M059J (cell line): Measurements from ENCODE around the gene SFSWAP. TPM values are rescaled to one million over a fixed set of nuclear protein-coding genes. Genes with fewer than 3 reads are reported as not detected.
"Not testable (repeated sequence)": the region's sequence is repeated elsewhere in the genome, so short reads cannot be mapped to it uniquely, and the experiment has no call there.

ENCODE experiments used
- DNase-seq: peaks from one replicate; pipeline ENCODE4 v3.0.0-alpha.2; 2012; ENCODE audit warnings: low read depth
- total RNA-seq: library from RNA; depleted of rRNA; stranded (reverse); fragments of >200 nt; shearing (Covaris generic); gene quantifications from 2 replicates; pipeline ENCODE4 v1.2.3, GENCODE V29; 2014

SFSWAP gene
- total RNA-seq, 1 experiment from 2014 or later = 24.1 TPM

DNA sequence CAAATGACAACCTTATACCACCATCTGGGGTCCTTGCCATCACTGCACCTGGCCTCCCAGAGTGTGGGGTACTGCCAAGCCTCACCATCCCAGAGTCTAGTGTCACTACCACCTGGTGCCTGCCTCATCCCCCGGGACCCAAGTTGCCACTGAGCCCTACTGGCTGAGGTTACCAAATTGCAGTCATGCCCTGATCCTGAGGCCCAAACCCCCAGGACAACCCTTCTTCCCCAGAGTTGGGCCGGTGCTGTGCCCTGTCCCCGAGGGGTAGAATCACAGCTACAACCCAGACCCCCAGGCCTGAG lies 8.4 kb upstream of the SFSWAP start:
- DNase-seq = no peak

- no peak for DNase-seq
Observed at GRCh38 chr12:131703161-131703560, 7.7 kb upstream of the SFSWAP start.

DNA sequence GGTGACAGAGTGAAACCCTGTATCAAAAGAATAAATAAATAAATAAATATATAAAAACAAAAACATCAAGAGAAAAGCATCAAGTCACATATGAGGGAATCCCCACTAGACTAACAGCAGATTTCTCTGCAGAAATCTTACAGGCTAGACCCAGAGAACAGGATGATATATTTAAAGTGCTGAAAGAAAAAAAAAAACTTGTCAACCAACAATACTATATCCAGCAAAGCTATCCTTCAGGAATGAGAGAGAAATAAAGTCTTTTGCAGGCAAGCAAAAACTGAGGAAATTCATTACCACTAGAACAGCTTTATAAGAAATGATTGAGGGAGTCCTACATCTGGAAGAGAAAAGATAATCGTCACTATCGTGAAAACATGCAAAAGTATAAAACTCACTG lies 6.4 kb upstream of the SFSWAP start:
- no peak for DNase-seq

DNA sequence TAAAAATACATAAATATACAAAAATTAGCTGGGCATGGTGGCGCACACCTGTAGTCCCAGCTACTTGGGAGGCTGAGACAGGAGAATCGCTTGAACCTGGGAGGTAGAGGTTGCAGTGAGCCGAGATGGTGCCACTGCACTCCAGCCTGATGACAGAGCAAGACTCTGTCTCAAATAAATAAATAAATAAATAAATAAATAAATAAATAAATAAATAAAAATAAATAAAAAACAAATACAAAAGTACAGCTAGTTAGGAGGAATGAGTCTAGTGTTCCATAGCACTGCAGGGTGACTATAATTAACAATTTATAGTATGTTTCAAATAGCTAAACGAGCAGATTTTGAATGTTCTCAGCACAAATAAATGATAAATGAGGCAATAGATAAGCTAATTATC lies 4.2 kb upstream of the SFSWAP start:
- DNase-seq = not testable (repeated sequence)

DNA sequence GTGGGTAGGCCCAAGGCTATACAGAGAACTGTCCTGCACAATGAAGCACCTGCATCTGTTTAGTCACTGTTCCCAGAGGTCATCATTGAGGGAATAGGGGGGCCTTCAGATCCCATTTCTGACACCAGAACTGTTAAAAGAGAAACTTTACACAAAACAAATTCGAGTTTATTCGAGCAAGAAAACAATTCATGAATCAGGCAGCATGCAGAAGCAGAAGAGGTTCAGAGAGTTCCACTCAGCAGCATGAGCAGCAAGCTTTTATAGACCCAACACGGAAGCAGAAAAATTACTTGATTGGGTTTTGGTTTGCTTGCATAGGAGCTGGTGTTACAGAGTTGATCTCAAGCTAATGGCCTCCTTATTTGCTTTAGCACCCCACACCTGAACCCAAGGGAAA lies 1.7 kb upstream of the SFSWAP start:
- DNase-seq = no peak

DNA sequence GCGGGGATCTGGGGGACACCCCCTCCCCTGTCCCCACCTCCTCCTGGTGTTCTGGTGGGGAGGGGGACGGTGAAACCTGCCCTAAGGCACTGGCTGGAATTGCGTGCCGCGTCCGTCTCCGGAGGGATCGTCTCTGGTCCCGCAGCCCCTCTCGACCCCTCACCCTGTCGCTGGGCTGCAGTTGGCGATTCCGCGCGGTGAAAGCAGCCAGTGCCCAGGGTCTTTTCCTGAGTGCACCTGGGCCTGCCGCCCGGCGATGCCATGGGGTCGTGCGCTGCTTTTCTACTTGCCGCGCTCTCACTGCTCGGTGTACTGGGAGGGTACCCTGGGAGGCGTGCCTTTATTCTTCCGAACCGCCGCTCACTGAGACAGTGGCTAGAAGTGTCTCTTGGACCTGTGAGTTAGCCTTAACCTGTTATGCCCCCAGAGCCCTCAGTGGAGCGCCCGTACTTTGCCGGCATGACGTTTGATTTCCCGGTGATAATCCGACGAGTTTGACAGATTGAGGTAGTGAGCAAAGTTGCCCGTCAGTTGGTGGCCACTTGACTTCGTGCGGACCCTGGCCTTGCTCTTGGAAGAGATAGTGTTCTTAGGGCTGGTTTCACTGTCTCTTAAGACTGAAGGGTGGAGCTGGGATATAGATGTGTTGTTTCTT lies 788 bp downstream of the SFSWAP start:
- no peak for DNase-seq

DNA sequence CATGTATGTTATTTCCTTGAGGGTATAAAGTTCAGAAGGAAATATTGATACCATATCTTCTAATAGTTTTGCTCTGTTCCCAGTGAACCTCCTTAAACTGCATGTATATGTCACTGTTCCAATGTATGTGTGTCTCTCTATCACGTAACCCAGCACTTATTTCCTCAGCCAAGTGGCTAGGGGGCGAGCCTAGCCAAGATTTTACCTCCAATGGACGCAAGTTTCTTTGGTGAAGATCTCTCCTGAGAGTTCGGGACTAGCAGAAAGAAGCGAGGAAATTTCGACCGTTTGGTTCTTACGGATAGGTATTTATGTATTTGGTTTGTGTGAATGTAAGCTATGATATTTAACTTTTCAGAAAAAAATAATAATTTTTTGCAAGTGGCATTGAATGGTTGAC lies 2.5 kb downstream of the SFSWAP start:
- DNase-seq = no peak

DNA sequence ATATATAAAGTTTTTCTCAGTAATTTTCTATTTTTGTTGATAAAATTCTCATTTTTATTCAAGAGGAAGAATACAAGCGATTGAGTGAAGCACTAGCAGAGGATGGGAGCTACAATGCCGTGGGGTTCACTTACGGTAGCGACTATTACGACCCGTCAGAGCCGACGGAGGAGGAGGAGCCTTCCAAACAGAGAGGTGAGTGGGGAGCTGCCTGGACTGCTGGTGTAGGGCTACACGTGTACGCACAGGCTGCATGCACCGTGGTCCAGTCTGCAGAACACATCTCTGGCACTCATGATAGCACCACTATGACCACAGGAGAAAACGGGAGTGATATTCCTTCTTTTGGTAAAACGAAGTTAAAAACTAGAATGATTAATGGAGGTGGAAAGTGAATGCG lies 3.9 kb downstream of the SFSWAP start:
- no peak for DNase-seq

DNA sequence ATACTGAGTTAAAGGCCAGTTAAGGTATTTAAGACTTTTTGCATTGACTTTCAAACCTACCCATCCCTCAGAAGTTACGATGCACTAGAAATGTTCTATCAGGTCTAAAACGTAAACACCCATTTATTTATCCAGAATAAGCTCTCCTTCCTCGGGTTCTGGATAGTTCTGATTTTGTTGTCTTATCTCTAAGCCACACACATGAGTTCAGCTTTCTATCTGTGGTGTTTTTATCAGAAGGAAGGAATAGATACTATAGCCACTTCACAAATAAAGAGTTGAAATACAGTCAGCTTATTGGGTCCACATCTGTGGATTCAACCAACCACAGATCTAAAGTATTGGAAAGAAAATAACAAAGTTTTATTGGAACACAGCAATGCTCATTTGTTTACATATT lies 5.4 kb downstream of the SFSWAP start:
- no peak for DNase-seq

DNA sequence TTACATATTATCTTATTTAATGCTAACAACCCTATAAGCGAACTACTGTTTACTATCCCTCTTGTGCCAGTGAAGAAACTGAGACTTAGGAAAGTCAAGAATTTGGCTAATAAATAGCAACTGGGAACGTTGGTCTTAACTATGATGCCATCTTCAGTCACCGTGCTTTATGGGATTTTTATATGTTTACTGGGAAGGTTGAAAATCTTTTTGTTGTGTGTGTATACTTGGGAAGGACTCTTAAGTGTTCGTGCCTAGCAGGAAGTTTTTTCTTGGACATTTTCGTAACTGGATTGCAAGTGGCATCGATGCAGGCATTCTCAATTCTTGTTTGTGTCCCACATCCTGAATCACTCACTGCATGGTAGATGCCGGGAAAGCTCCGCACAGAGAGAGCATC lies 9.4 kb downstream of the SFSWAP start:
- no peak for DNase-seq

GRCh38 chr12:131720921-131721320 lies 10.0 kb downstream of the SFSWAP start:
- no peak for DNase-seq

DNA sequence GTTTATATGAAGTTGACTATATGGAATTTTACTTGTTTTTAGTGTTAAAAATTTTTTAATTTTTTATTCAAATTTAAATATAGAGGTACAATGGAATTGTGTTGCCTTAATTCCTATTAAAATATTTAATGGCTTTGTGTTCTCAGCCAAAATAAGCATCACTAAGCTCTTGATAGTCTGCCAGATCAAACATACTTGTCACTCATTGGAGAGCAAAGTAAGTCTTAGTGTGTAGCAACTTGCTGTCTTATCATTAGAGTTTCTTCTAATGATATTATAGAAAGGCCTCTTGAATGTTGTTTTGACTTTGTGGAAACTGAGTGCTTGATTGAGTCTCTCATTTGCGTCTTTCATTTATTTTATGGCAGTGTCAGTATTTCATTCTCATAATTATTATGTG lies 10.7 kb downstream of the SFSWAP start:
- DNase-seq = no peak

DNA sequence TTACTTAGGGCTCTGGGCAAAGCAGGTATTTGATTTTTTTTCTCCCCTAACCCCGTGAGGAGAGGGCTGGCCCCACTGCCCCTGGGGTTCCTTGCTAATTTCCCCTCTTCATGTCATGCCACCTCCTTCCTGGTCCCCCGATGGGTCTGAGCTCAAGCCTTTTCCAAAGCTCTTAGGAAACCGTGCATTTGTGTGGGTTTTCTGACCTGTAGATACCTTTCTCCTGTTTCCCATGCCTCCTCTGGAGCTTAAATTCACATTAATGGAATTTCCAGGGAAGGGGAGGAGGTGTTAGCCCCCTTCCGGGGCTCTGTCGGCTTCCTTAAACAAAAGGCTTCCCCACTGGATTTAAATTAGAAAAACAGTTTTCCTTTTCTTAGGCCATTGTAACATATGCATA lies 12.6 kb downstream of the SFSWAP start:
- DNase-seq = no peak

- no peak for DNase-seq
Observed at GRCh38 chr12:131724534-131724933, 13.6 kb downstream of the SFSWAP start.

DNA sequence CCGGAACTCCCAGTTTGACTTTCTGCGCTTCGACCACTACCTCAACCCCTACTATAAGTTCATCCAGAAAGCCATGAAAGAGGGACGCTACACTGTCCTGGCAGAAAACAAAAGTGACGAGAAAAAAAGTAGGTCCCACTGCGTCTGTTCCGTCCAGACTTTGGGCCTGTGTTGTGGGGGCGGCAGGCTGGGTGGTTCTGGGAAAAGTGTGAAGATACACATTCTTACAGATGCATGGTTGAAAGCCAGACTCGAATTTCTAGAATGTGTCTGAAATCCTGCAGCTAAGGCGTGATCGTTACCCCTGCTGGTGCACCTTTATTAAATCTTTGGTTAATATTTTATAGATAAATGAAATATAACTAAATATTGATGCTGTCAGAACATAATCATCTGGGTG lies 14.6 kb downstream of the SFSWAP start:
- no peak for DNase-seq

- no peak for DNase-seq
Observed at GRCh38 chr12:131728720-131729119, 17.8 kb downstream of the SFSWAP start.

DNA sequence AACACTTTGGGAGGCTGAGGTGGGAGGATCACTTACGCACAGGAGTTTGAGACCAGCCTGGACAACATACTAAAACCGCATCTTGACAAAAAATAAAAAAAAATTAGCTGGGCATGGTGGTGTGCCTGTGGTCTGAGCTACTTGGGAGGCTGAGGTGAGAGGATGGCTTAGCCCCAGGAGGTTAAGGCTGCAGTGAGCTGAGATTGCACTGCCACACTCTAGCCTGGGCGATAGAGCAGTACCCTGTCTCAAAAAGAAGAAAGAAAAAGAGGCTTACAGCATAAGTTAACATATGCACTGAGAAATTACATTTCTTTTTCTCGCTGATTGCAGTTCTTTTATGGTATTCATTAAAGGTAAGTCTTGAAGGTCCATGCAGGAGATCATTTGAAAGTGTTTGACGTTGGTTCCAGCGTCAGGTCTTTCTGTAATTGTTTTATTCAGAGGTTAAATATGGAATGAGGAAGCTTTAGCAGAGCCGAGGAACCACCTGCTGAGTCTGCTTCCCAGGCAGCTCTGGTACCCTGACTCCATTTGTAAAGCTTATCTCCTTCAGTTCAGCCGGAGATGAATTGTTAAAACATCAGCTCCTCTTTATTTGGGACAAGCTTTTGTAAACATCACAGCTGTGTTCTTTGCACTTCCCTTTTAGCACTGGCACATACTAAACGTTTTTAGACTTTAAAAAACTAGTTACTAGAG lies 18.5 kb downstream of the SFSWAP start:
- no peak for DNase-seq

DNA sequence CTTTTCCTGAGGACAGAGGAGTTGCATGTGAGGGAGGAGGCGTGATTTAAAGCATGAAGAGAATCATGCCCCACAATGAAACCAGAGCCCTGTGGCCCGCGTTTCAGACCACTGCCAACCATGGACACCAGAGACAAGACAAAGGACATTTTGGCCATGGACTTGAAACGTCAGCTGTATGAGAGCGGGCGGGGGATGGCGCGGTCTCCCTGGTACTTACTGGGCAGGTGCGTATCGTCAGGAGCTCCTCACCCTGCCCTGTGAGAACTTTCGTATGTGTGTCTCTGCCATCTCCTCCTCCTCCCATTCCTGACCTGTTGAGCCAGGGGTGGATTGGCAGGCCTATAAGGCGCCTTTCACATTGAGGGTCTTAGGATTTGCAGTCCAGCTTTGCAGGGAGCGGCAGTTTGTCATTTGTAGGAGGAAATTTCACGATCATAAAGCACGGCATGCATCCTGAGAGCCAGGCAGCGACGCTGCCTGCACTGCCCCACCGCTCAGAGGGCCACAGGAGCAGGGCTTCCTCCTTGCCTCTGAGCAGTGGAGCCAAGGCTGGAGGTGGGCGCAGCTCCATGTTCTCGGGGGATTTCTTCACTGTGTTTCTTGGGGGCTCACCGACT lies 22.2 kb downstream of the SFSWAP start:
- no peak for DNase-seq

GRCh38 chr12:131733874-131734273 lies 23.0 kb downstream of the SFSWAP start:
- DNase-seq = no peak

DNA sequence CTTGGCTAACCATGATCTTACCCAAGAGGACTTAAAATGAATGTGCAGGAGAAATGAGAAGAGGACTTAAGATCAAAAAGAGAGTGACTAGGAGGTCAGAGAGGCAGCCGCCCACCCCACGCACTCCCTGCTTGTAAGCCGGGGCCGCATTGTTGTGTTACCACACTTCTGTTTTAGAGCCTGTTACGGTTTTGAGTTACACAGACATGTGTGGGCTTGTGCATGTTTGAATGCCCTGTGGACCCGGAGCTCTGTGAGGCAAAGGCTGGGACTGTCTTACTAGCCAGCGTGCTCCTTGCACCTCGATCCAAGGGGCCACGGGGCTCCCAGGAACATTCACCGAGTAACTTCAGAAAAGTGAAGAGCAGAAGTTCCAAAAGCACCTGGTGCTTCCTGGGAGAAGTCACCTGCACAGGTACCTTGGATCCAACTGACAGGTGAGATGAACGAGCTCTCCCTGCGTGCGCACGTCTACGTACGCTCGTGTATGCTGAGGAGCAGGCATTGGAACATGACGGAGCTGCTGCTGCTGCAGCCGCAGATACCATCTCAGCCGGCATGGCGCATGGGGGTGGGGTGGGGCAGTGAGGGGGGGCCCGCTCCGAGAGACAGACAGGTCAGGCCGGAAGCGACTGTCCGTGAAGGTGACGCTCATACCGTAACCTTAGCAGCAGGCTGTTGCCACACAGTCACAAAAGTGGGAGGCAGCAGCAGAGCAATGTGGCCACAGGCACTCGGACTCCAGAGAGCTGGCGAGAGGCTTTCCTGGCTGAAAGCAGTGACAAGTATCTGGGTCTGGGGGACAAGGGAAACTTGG lies 23.7 kb downstream of the SFSWAP start:
- DNase-seq = no peak

- no peak for DNase-seq
Observed at GRCh38 chr12:131735153-131735456, 24.2 kb downstream of the SFSWAP start.

GRCh38 chr12:131735476-131736445 lies 24.9 kb downstream of the SFSWAP start:
- DNase-seq = no peak
